ENCODE data around the gene NTN5. TPM values are rescaled to one million over a fixed set of nuclear protein-coding genes. Genes with fewer than 3 reads are reported as not detected.
"Not testable (repeated sequence)": the region's sequence is repeated elsewhere in the genome, so short reads cannot be mapped to it uniquely, and the experiment has no call there.

The NTN5 gene
- total and polyA plus RNA-seq, 10 donors = 0.30 to 2.1 (median 0.74) TPM; not detected in 1

GRCh38 chr19:48720251-48720612 is 47.4 kb upstream of the NTN5 start:
- DNase-seq = no peak
- Histone ChIP-seq H3K4me1 (peaks cover 11 to 83% (median 54%) of the 10 kb centered on the region in 6 donors), H3K27me3 (replicated peaks in 1 of 7) (no peaks in the 10 kb centered on the region), H3K36me3 (peaks cover 0 to 38% (median 0%) of the 10 kb centered on the region in 6 donors), H3K4me3 (peak overlapping the region in 6 of 8 donors; percentile 33 to 75 (median 44)), H3K27ac (peak overlapping the region; percentile 83 to 92 (median 86)), H3K9me3 (peaks cover 0 to 8% (median 0%) of the 10 kb centered on the region in 8 donors)
- WGBS, 5 donors = 27 to 41% (median 34%) methylated on average over 11 to 12 of the region's 12 CpGs
- intact Hi-C loops (cut with DNase I; ENCODE audit: low total_unique reads) = no loop called here
- TF ChIP-seq POLR2A (IDR thresholded peaks at IDR 0.05) = no peak
- TF ChIP-seq CTCF (IDR thresholded peaks at IDR 0.05 in 8 of 11, conservative IDR thresholded peaks at IDR 0.05 in 3 of 11) = no peak
- TF ChIP-seq POLR2AphosphoS5 (IDR thresholded peaks at IDR 0.05) = no peak

GRCh38 chr19:48719263-48720171 is 46.7 kb upstream of the NTN5 start, which contains the start of gene MAMSTR:
Gene MAMSTR (minus strand): TSS chr19:48719725. CDS start chr19:48719031, 694 bp downstream.
- peaks cover 11 to 83% (median 54%) of the 10 kb centered on the region in 6 donors for H3K4me1 ChIP-seq
- H3K27ac ChIP-seq = peak within 1 kb of the TSS; percentile 83 to 92 (median 86)
- H3K4me3 ChIP-seq = peak within 1 kb of the TSS in 6 of 8 donors; percentile 33 to 75 (median 44)
- TF ChIP-seq POLR2AphosphoS5 (IDR thresholded peaks at IDR 0.05) = peak; percentile 44 to 77 (median 61)
- no peak for TF ChIP-seq POLR2A (IDR thresholded peaks at IDR 0.05)
- TF ChIP-seq CTCF (IDR thresholded peaks at IDR 0.05 in 8 of 11, conservative IDR thresholded peaks at IDR 0.05 in 3 of 11) = no peak
- peaks cover 0 to under 1% (median 0%) of the 10 kb centered on the region in 8 donors for H3K9me3 ChIP-seq
- DNase-seq = peak; percentile 87
- H3K27me3 ChIP-seq (replicated peaks in 1 of 7) = no peaks in the 10 kb centered on the region
- H3K36me3 ChIP-seq = peaks cover 0 to 35% (median 0%) of the 10 kb centered on the region in 6 donors
- WGBS, 5 donors = 67 to 89% (median 74%) methylated on average over 31 to 33 of the region's 33 CpGs
- intact Hi-C loops (cut with DNase I; ENCODE audit: low total_unique reads) = no loop called here

- H3K27me3 ChIP-seq (replicated peaks in 1 of 7) = no peaks in the 10 kb centered on the region
- H3K4me3 ChIP-seq = peak overlapping the region in 5 of 8 donors; percentile 14 to 75 (median 18)
- 61 to 74% (median 66%) methylated on average over 15 of the region's 15 CpGs for WGBS, 5 donors
- intact Hi-C loops (cut with DNase I; ENCODE audit: low total_unique reads) = no loop called here
- H3K9me3 ChIP-seq = no peaks in the 10 kb centered on the region
- H3K36me3 ChIP-seq = peaks cover 0 to 28% (median 0%) of the 10 kb centered on the region in 6 donors
- TF ChIP-seq POLR2A (IDR thresholded peaks at IDR 0.05) (no peak), POLR2AphosphoS5 (IDR thresholded peaks at IDR 0.05) (peak; percentile 60 to 70 (median 68))
- no peak for DNase-seq
- H3K4me1 ChIP-seq = peaks cover 8 to 79% (median 52%) of the 10 kb centered on the region in 6 donors
- H3K27ac ChIP-seq = peak overlapping the region; percentile 49 to 92 (median 86)
Measured at GRCh38 chr19:48718711-48719231, 46.0 kb upstream of the NTN5 start.

GRCh38 chr19:48718106-48718505 is 45.3 kb upstream of the NTN5 start:
- H3K27me3 ChIP-seq (replicated peaks in 1 of 7); intact Hi-C loops (cut with DNase I; ENCODE audit: low total_unique reads); DNase-seq; H3K4me3 ChIP-seq; H3K9me3 ChIP-seq: not testable (repeated sequence)
- peak overlapping the region in 5 of 8 donors; percentile 85 to 92 (median 88) for H3K27ac ChIP-seq
- peaks cover 0 to 21% (median 0%) of the 10 kb centered on the region in 6 donors for H3K36me3 ChIP-seq
- peaks cover 13 to 84% (median 58%) of the 10 kb centered on the region in 6 donors for H3K4me1 ChIP-seq
- 87 to 90% (median 88%) methylated on average over 12 to 13 of the region's 13 CpGs for WGBS, 5 donors
